Body of pancreas (tissue), 4 donors: ENCODE data around the gene CACNA1C.

ENCODE experiments used
- CTCF ChIP-seq, 7 experiments: fragments of 450-650 bp in 4 of 7; fragments of 200-600 bp in 3 of 7; sonication (generic) in 3 of 7; IDR thresholded peaks; one replicate each; pipeline ENCODE4 v1.5.1; 2016 to 2019; ENCODE audit warnings: antibody characterized with exemption in 7 of 7
- POLR2A ChIP-seq, 3 donors: fragments of 450-650 bp; IDR thresholded peaks; one replicate each; pipeline ENCODE4 v1.6.1; 2016; ENCODE audit warnings: antibody characterized with exemption in 3 of 3, mild to moderate bottlenecking in 2 of 3

- TF ChIP-seq CTCF (IDR thresholded peaks at IDR 0.05) (no peak), POLR2A (IDR thresholded peaks at IDR 0.05) (no peak)
Measured at GRCh38 chr12:2627835-2628191, 575.0 kb downstream of the CACNA1C start.
